Stimulated activated CD4-positive, alpha-beta T cell treated with anti-CD3 and anti-CD28 coated beads, Interleukin-4, amount 100 ng/mL, for 4 hours (primary cell): ENCODE data around the gene ITSN2.

ENCODE experiments used
- DNase-seq, 2 experiments: peaks; one replicate each; pipeline ENCODE4 v3.0.0-alpha.2; 2020

ITSN2 gene

GRCh38 chr2:24169023-24169422, 191.3 kb downstream of the ITSN2 start:
- DNase-seq: no peak

- peak; percentile 9 to 35 for DNase-seq
These were observed 195.8 kb downstream of the ITSN2 start for GRCh38 chr2:24164416-24164973.

- DNase-seq: no peak
These were observed 196.7 kb downstream of the ITSN2 start for GRCh38 chr2:24163601-24164000.

- no peak for DNase-seq
These were observed 197.2 kb downstream of the ITSN2 start for GRCh38 chr2:24163186-24163585.

- no peak for DNase-seq
These were observed 197.8 kb downstream of the ITSN2 start for GRCh38 chr2:24162494-24162893.

GRCh38 chr2:24160761-24161160, 199.6 kb downstream of the ITSN2 start:
- DNase-seq: no peak

GRCh38 chr2:24159708-24160107, 200.6 kb downstream of the ITSN2 start:
- no peak for DNase-seq

- no peak for DNase-seq
These were observed 202.2 kb downstream of the ITSN2 start for GRCh38 chr2:24158131-24158530.

- no peak for DNase-seq
These were observed 206.9 kb downstream of the ITSN2 start for GRCh38 chr2:24153478-24153877.
